MCF 10A (cell line): ENCODE results near the gene TSPAN11. TPM values are rescaled to one million over a fixed set of nuclear protein-coding genes. Genes with fewer than 3 reads are reported as not detected.

Experiments used
- BruUV-seq: library from RNA; stranded (reverse); fragments of 400-500 nt; replicated peaks from 2 replicates; lab custom pipeline; 2021; lab: Mats Ljungman, UMichigan
- CTCF ChIA-PET: fragments of 300-600 bp; sonication (Branson Sonifier 250); formaldehyde crosslinking; extraction: SDS; loops from one replicate; lab custom pipeline; 2021; ENCODE audit warnings: antibody characterized with exemption, inconsistent platforms; lab: Yijun Ruan, JAX
- POLR2A ChIA-PET: fragments of 300-600, 350-650 bp; sonication (Branson Sonifier 250); formaldehyde crosslinking; extraction: SDS; loops from one replicate; lab custom pipeline; 2020; ENCODE audit warnings: antibody characterized with exemption, inconsistent platforms; lab: Yijun Ruan, JAX
- DNase-seq: peaks from one replicate; pipeline ENCODE4 v3.0.0-alpha.2; 2018; ENCODE audit not compliant: unreplicated experiment
- H3K27ac Mint-ChIP-seq: one replicate; pipeline ENCODE4 v1.8.0; 2022; ENCODE audit warnings: mild to moderate bottlenecking, low read depth, mixed read lengths; ENCODE audit not compliant: unreplicated experiment
- H3K27me3 Mint-ChIP-seq: one replicate; pipeline ENCODE4 v1.8.0; 2022; ENCODE audit warnings: mixed read lengths; ENCODE audit not compliant: insufficient read depth, unreplicated experiment
- H3K36me3 Mint-ChIP-seq: one replicate; pipeline ENCODE4 v1.8.0; 2022; ENCODE audit warnings: mild to moderate bottlenecking, moderate library complexity, mixed read lengths; ENCODE audit not compliant: insufficient read depth, unreplicated experiment
- H3K4me1 Mint-ChIP-seq: one replicate; pipeline ENCODE4 v1.8.0; 2022; ENCODE audit warnings: mixed read lengths; ENCODE audit not compliant: insufficient read depth, unreplicated experiment
- H3K4me3 Mint-ChIP-seq: one replicate; pipeline ENCODE4 v1.8.0; 2022; ENCODE audit warnings: mild to moderate bottlenecking, moderate library complexity, mixed read lengths; ENCODE audit not compliant: unreplicated experiment
- H3K9me3 Mint-ChIP-seq: one replicate; pipeline ENCODE4 v1.8.0; 2022; ENCODE audit warnings: mixed read lengths; ENCODE audit not compliant: unreplicated experiment
- intact Hi-C: fragments of 100-400 bp; cut with micrococcal nuclease; formaldehyde crosslinking; loops from 2 replicates; pipeline ENCODE4 v1.14.1; 2022
- total RNA-seq: library from RNA; stranded (reverse); gene quantifications from 2 replicates; pipeline ENCODE4 v1.2.3, GENCODE V29; 2022
- TF ChIP-seq, protein P1 (sequence below): fragments of 200-600 bp; IDR thresholded peaks from one replicate; pipeline ENCODE4 v1.8.0; 2022; ENCODE audit warnings: antibody characterized with exemption, mild to moderate bottlenecking; ENCODE audit not compliant: unreplicated experiment

TSPAN11 gene
- total RNA-seq, 1 experiment from 2014 or later = not detected

GRCh38 chr12:31018790-31019505, 92.4 kb downstream of the TSPAN11 start:
- no peaks in the 10 kb centered on the region for H3K4me1 Mint-ChIP-seq
- intact Hi-C loops = no loop called here
- TF ChIP-seq, protein P1, sequence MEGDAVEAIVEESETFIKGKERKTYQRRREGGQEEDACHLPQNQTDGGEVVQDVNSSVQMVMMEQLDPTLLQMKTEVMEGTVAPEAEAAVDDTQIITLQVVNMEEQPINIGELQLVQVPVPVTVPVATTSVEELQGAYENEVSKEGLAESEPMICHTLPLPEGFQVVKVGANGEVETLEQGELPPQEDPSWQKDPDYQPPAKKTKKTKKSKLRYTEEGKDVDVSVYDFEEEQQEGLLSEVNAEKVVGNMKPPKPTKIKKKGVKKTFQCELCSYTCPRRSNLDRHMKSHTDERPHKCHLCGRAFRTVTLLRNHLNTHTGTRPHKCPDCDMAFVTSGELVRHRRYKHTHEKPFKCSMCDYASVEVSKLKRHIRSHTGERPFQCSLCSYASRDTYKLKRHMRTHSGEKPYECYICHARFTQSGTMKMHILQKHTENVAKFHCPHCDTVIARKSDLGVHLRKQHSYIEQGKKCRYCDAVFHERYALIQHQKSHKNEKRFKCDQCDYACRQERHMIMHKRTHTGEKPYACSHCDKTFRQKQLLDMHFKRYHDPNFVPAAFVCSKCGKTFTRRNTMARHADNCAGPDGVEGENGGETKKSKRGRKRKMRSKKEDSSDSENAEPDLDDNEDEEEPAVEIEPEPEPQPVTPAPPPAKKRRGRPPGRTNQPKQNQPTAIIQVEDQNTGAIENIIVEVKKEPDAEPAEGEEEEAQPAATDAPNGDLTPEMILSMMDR = no peak
- H3K27me3 Mint-ChIP-seq = peaks cover 50% of the 10 kb centered on the region
- ChIA-PET CTCF (interaction anchor here (0.7 kb wide), 1 partner anchor 17 kb away, joined by 3 read pairs; no protein-coding TSS in a partner anchor), POLR2A (interaction anchor here (0.6 kb wide), 1 partner anchor 273 kb away, joined by 3 read pairs; no protein-coding TSS in a partner anchor)
- H3K4me3 Mint-ChIP-seq = no peak overlapping the region
- H3K27ac Mint-ChIP-seq = no peak overlapping the region
- BruUV-seq = no TSS peak
- no peaks in the 10 kb centered on the region for H3K9me3 Mint-ChIP-seq
- H3K36me3 Mint-ChIP-seq = peaks cover 5% of the 10 kb centered on the region
- no peak for DNase-seq

DNA sequence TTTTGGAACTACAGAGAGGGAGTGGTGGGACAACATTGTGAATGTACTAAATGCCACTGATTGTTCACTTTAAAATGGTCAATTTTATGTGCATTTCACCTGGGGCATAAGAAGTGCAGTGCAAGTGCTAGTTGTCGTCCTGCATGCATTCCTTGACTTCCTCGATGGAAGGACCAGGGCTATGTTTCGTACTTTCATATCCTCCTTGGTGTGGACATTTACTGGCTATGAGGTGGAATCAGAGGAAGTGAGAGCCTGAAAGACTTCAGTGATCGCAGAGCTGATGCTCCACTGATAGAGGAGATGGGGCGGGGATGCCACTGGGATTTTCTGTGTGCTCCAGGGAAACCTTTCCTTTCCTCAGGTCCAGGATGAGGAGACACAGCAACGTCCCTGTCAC, 93.0 kb downstream of the TSPAN11 start:
- POLR2A ChIA-PET = interaction anchor here (0.6 kb wide), 1 partner anchor 272 kb away, joined by 3 read pairs; no protein-coding TSS in a partner anchor
- CTCF ChIA-PET = interaction anchor here (0.8 kb wide), 1 partner anchor 169 kb away, joined by 3 read pairs; no protein-coding TSS in a partner anchor
- H3K27me3 Mint-ChIP-seq = peaks cover 44% of the 10 kb centered on the region
- no peak overlapping the region for H3K27ac Mint-ChIP-seq
- intact Hi-C loops = no loop called here
- H3K4me3 Mint-ChIP-seq = no peak overlapping the region
- H3K9me3 Mint-ChIP-seq = no peaks in the 10 kb centered on the region
- no TSS peak for BruUV-seq
- TF ChIP-seq, protein P1 = no peak
- no peak for DNase-seq
- no peaks in the 10 kb centered on the region for H3K4me1 Mint-ChIP-seq
- H3K36me3 Mint-ChIP-seq = peaks cover 5% of the 10 kb centered on the region

GRCh38 chr12:31019976-31020375, 93.4 kb downstream of the TSPAN11 start:
- Mint-ChIP-seq H3K4me1 (no peaks in the 10 kb centered on the region), H3K36me3 (peaks cover 5% of the 10 kb centered on the region), H3K9me3 (no peaks in the 10 kb centered on the region), H3K27ac (no peak overlapping the region), H3K4me3 (no peak overlapping the region), H3K27me3 (peaks cover 40% of the 10 kb centered on the region)
- intact Hi-C loops = no loop called here
- POLR2A ChIA-PET = interaction anchor here (0.6 kb wide), 1 partner anchor 272 kb away, joined by 3 read pairs; no protein-coding TSS in a partner anchor
- TF ChIP-seq, protein P1 = no peak
- no peak for DNase-seq
- no TSS peak for BruUV-seq
- CTCF ChIA-PET = interaction anchor here (0.6 to 0.8 kb wide), 3 partner anchors 115 to 169 kb away, joined by 3 to 4 read pairs (median 3); no protein-coding TSS in a partner anchor

- Mint-ChIP-seq H3K27ac (no peak overlapping the region), H3K36me3 (peaks cover 6% of the 10 kb centered on the region), H3K27me3 (peaks cover 34% of the 10 kb centered on the region), H3K4me3 (no peak overlapping the region), H3K4me1 (no peaks in the 10 kb centered on the region), H3K9me3 (no peaks in the 10 kb centered on the region)
- intact Hi-C loops = no loop called here
- no TSS peak for BruUV-seq
- DNase-seq = no peak
- TF ChIP-seq, protein P1 = no peak
- CTCF ChIA-PET = interaction anchor here (0.6 to 1.5 kb wide), 6 partner anchors 34 to 188 kb away, joined by 3 to 5 read pairs (median 3); no protein-coding TSS in a partner anchor
- POLR2A ChIA-PET = no interaction called here
Observed at GRCh38 chr12:31020385-31021166, 94.0 kb downstream of the TSPAN11 start.
